ENCODE results near the gene GAL.

GAL gene

DNA sequence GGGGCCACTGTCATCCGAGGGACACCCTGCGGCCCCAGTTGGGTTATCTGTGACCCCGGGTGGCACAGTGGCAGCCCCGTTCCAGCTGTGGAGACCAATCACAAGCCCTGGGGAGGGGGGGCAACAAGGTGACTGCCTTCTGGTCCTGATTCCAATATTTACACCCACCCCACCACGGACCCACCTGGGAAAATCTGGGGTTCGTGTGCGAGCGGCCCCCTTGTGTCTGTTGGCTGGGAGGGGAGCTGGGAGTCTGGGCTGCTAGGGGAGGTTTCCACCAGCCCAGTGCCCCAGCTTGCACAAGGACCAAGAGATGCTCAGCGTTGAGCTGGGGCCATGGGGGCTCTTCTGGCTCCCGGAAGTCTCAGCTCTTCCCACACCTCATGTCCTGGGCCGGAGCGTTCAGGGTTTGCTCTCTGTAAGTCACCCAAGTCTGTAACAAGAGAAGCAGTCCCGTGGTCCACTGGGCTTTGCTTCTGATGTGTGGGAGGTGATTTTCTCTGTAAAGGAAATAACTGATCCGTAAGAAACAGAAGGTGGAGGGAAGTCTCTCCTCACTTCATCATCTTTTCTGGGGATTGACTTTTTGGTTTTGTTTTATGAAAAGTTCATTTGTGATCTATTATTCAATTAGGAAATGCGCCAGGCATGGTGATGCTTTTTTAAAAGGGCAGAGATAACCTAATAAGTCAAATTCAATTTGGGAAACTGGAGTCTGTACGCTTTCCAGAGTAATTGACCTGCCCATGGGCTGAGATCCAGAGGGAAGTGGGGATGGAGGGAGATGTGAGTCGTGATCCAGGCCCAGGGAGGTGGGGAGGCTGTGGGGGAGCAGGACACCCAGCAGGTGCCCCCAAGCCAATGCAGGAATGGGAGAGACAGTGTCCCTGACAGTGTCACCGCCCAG lies 22.4 kb upstream of the GAL start:
- Histone ChIP-seq H3K36me3 (replicated peaks in 1 of 2; ENCODE audit: control insufficient read depth in 2 of 2, insufficient read depth in 2 of 2, low read length in 2 of 2) (no peaks in the 10 kb centered on the region), H3K14ac (ENCODE audit: low read length) (no peak overlapping the region), H2BK120ac (ENCODE audit: low read depth, low read length) (no peak overlapping the region), H2AFZ (ENCODE audit: low read length) (no peak overlapping the region), H2BK5ac (ENCODE audit: low read length) (peak overlapping the region; percentile 34), H4K8ac (ENCODE audit: low read depth, low read length) (no peak overlapping the region), H3K4ac (ENCODE audit: low read length) (no peak overlapping the region), H4K91ac (ENCODE audit: low read depth, low read length, poor library complexity) (no peak overlapping the region), H3K4me1 (ENCODE audit: control insufficient read depth in 2 of 2, insufficient read depth in 1 of 2, low read depth in 1 of 2, low read length in 2 of 2) (no peaks in the 10 kb centered on the region), H3K27me3 (ENCODE audit: control insufficient read depth in 3 of 3, insufficient read depth in 3 of 3, low read depth in 1 of 3, low read length in 3 of 3) (peaks cover 0 to 13% (median 0%) of the 10 kb centered on the region in 3 experiments), H2BK15ac (ENCODE audit: low read length) (no peak overlapping the region), H3K9ac (ENCODE audit: low read depth, low read length, poor library complexity) (no peak overlapping the region), H3K23ac (ENCODE audit: low read depth, low read length, poor library complexity) (no peak overlapping the region), H2AK5ac (ENCODE audit: low read depth, low read length) (peak overlapping the region; percentile 28), H3K27ac (replicated peaks; ENCODE audit: low read length) (no peak overlapping the region), H2BK12ac (ENCODE audit: low read length) (no peak overlapping the region), H3K4me2 (ENCODE audit: insufficient read depth, low read length, poor library complexity, severe bottlenecking) (no peak overlapping the region), H3K4me3 (ENCODE audit: low read length in 2 of 2) (no peak overlapping the region), H3K9me3 (replicated peaks in 1 of 2; ENCODE audit: control insufficient read depth in 2 of 2, insufficient read depth in 1 of 2, low read depth in 1 of 2, low read length in 2 of 2) (peaks cover 0 to 2% of the 10 kb centered on the region in 2 donors), H3K18ac (ENCODE audit: low read length) (no peak overlapping the region), H3K79me1 (ENCODE audit: low read depth, low read length) (no peaks in the 10 kb centered on the region)
- no CpG with 5 or more reads among the region's 18 CpGs for WGBS, 2 donors (ENCODE audit: extremely low coverage in 2 of 2, insufficient read length in 2 of 2, insufficient replicate concordance in 1 of 2)
- no peak for DNase-seq (ENCODE audit: low spot score)

DNA sequence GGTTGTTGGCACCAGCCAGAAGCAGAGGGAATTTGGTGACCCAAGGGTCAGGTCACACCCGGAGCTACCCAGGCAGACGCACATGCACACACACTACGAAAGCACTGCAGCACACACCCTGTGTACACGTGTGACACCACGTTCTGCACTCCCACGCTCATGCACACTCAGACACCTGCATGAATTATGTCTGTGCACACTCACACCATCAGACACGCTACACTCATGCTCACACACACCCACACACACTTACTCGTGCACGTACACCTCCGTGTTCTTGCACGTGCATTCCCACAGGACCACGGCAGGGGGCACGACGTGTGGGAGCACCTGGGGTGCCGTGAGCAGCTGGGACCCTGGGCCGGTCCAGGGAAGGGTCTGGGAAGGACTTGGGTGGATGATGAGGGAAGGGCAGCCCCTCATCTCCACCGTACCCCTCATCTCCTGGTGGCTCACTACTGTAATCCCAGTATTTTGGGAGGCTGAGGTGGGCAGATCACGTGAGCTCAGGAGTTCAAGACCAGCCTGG lies 20.8 kb upstream of the GAL start:
- Histone ChIP-seq H3K14ac (ENCODE audit: low read length) (no peak overlapping the region), H3K9ac (ENCODE audit: low read depth, low read length, poor library complexity) (no peak overlapping the region), H2BK12ac (ENCODE audit: low read length) (no peak overlapping the region), H3K4me3 (ENCODE audit: low read length in 2 of 2) (peak overlapping the region in 1 of 2 donors; percentile 1), H3K79me1 (ENCODE audit: low read depth, low read length) (no peaks in the 10 kb centered on the region), H3K27me3 (ENCODE audit: control insufficient read depth in 3 of 3, insufficient read depth in 3 of 3, low read depth in 1 of 3, low read length in 3 of 3) (peaks cover 0 to 10% (median 0%) of the 10 kb centered on the region in 3 experiments), H2BK15ac (ENCODE audit: low read length) (no peak overlapping the region), H4K91ac (ENCODE audit: low read depth, low read length, poor library complexity) (no peak overlapping the region), H3K36me3 (replicated peaks in 1 of 2; ENCODE audit: control insufficient read depth in 2 of 2, insufficient read depth in 2 of 2, low read length in 2 of 2) (no peaks in the 10 kb centered on the region), H3K4me2 (ENCODE audit: insufficient read depth, low read length, poor library complexity, severe bottlenecking) (no peak overlapping the region), H3K27ac (replicated peaks; ENCODE audit: low read length) (no peak overlapping the region), H2BK5ac (ENCODE audit: low read length) (no peak overlapping the region), H3K9me3 (replicated peaks in 1 of 2; ENCODE audit: control insufficient read depth in 2 of 2, insufficient read depth in 1 of 2, low read depth in 1 of 2, low read length in 2 of 2) (peaks cover 0 to 2% of the 10 kb centered on the region in 2 donors), H4K8ac (ENCODE audit: low read depth, low read length) (no peak overlapping the region), H3K23ac (ENCODE audit: low read depth, low read length, poor library complexity) (peak overlapping the region; percentile 68), H2AK5ac (ENCODE audit: low read depth, low read length) (peak overlapping the region; percentile 53), H3K4me1 (ENCODE audit: control insufficient read depth in 2 of 2, insufficient read depth in 1 of 2, low read depth in 1 of 2, low read length in 2 of 2) (no peaks in the 10 kb centered on the region), H2BK120ac (ENCODE audit: low read depth, low read length) (no peak overlapping the region), H3K4ac (ENCODE audit: low read length) (no peak overlapping the region), H2AFZ (ENCODE audit: low read length) (no peak overlapping the region), H3K18ac (ENCODE audit: low read length) (no peak overlapping the region)
- no CpG with 5 or more reads among the region's 18 CpGs for WGBS, 2 donors (ENCODE audit: extremely low coverage in 2 of 2, insufficient read length in 2 of 2, insufficient replicate concordance in 1 of 2)
- DNase-seq (ENCODE audit: low spot score), result no peak

DNA sequence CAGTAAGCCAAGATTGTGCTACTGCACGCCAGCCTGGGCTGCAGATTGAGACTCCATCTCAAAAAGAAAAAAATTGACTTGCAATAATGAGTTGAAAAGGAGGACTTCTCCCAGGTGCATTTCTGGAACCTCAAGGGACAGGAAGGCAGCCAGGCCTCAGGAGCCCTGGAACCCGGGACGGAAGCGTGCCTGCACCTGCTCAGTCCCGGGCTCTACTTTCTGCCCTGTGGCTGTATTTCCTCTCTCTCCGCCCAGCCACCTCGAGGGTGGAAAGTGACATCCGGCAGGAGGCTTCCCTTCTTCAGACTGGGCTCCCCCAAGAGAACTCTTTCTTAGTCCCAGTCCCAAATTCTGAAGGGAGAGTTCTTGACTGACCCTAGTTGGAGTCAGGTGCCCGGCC lies 20.2 kb upstream of the GAL start:
- Histone ChIP-seq H3K36me3 (replicated peaks in 1 of 2; ENCODE audit: control insufficient read depth in 2 of 2, insufficient read depth in 2 of 2, low read length in 2 of 2) (no peaks in the 10 kb centered on the region), H3K27ac (replicated peaks; ENCODE audit: low read length) (no peak overlapping the region), H3K4me2 (ENCODE audit: insufficient read depth, low read length, poor library complexity, severe bottlenecking) (no peak overlapping the region), H3K9me3 (replicated peaks in 1 of 2; ENCODE audit: control insufficient read depth in 2 of 2, insufficient read depth in 1 of 2, low read depth in 1 of 2, low read length in 2 of 2) (peaks cover 0 to 2% of the 10 kb centered on the region in 2 donors), H3K18ac (ENCODE audit: low read length) (no peak overlapping the region), H2AK5ac (ENCODE audit: low read depth, low read length) (no peak overlapping the region), H3K4ac (ENCODE audit: low read length) (no peak overlapping the region), H3K9ac (ENCODE audit: low read depth, low read length, poor library complexity) (no peak overlapping the region), H3K4me3 (ENCODE audit: low read length in 2 of 2) (no peak overlapping the region), H3K23ac (ENCODE audit: low read depth, low read length, poor library complexity) (no peak overlapping the region), H4K91ac (ENCODE audit: low read depth, low read length, poor library complexity) (no peak overlapping the region), H2BK15ac (ENCODE audit: low read length) (no peak overlapping the region), H2BK12ac (ENCODE audit: low read length) (no peak overlapping the region), H3K79me1 (ENCODE audit: low read depth, low read length) (no peaks in the 10 kb centered on the region), H2BK120ac (ENCODE audit: low read depth, low read length) (no peak overlapping the region), H3K4me1 (ENCODE audit: control insufficient read depth in 2 of 2, insufficient read depth in 1 of 2, low read depth in 1 of 2, low read length in 2 of 2) (no peaks in the 10 kb centered on the region), H2BK5ac (ENCODE audit: low read length) (no peak overlapping the region), H3K27me3 (ENCODE audit: control insufficient read depth in 3 of 3, insufficient read depth in 3 of 3, low read depth in 1 of 3, low read length in 3 of 3) (peaks cover 0 to 8% (median 0%) of the 10 kb centered on the region in 3 experiments), H4K8ac (ENCODE audit: low read depth, low read length) (no peak overlapping the region), H3K14ac (ENCODE audit: low read length) (peak overlapping the region; percentile 17), H2AFZ (ENCODE audit: low read length) (no peak overlapping the region)
- DNase-seq (ENCODE audit: low spot score), result no peak
- no CpG with 5 or more reads among the region's 9 CpGs for WGBS, 2 donors (ENCODE audit: extremely low coverage in 2 of 2, insufficient read length in 2 of 2, insufficient replicate concordance in 1 of 2)

DNA sequence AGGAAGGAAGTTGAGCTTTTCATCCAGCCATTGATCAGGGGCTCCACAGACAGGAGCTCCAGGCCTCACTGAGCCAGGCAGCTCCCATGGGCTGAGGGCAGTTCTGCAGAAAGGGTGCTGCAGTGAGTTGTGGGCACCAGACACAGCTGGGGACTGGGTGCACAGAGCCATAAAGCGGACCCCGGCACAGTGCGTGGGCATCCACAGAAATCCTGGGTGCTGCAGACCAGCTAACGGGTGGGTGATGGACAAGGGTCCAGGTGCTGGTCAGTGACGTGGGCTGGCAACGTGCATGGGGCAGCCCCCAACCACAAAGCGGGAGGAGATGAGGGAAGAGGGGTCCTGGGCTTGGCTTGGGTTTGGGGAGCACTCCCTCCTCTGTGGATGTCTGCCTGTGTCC lies 19.4 kb upstream of the GAL start:
- Histone ChIP-seq H2BK15ac (ENCODE audit: low read length) (no peak overlapping the region), H2AFZ (ENCODE audit: low read length) (no peak overlapping the region), H3K9ac (ENCODE audit: low read depth, low read length, poor library complexity) (no peak overlapping the region), H3K9me3 (replicated peaks in 1 of 2; ENCODE audit: control insufficient read depth in 2 of 2, insufficient read depth in 1 of 2, low read depth in 1 of 2, low read length in 2 of 2) (peaks cover 0 to 2% of the 10 kb centered on the region in 2 donors), H3K4me3 (ENCODE audit: low read length in 2 of 2) (peak overlapping the region in 1 of 2 donors; percentile 23), H2BK5ac (ENCODE audit: low read length) (no peak overlapping the region), H3K36me3 (replicated peaks in 1 of 2; ENCODE audit: control insufficient read depth in 2 of 2, insufficient read depth in 2 of 2, low read length in 2 of 2) (no peaks in the 10 kb centered on the region), H3K14ac (ENCODE audit: low read length) (no peak overlapping the region), H4K91ac (ENCODE audit: low read depth, low read length, poor library complexity) (no peak overlapping the region), H3K4me2 (ENCODE audit: insufficient read depth, low read length, poor library complexity, severe bottlenecking) (no peak overlapping the region), H4K8ac (ENCODE audit: low read depth, low read length) (no peak overlapping the region), H2BK12ac (ENCODE audit: low read length) (no peak overlapping the region), H3K4ac (ENCODE audit: low read length) (peak overlapping the region; percentile 9), H3K27ac (replicated peaks; ENCODE audit: low read length) (no peak overlapping the region), H3K18ac (ENCODE audit: low read length) (peak overlapping the region; percentile 35), H3K27me3 (ENCODE audit: control insufficient read depth in 3 of 3, insufficient read depth in 3 of 3, low read depth in 1 of 3, low read length in 3 of 3) (peaks cover 0 to 3% (median 0%) of the 10 kb centered on the region in 3 experiments), H2AK5ac (ENCODE audit: low read depth, low read length) (no peak overlapping the region), H3K4me1 (ENCODE audit: control insufficient read depth in 2 of 2, insufficient read depth in 1 of 2, low read depth in 1 of 2, low read length in 2 of 2) (no peaks in the 10 kb centered on the region), H2BK120ac (ENCODE audit: low read depth, low read length) (no peak overlapping the region), H3K23ac (ENCODE audit: low read depth, low read length, poor library complexity) (peak overlapping the region; percentile 61), H3K79me1 (ENCODE audit: low read depth, low read length) (no peaks in the 10 kb centered on the region)
- DNase-seq (ENCODE audit: low spot score), result no peak
- no CpG with 5 or more reads among the region's 7 CpGs for WGBS, 2 donors (ENCODE audit: extremely low coverage in 2 of 2, insufficient read length in 2 of 2, insufficient replicate concordance in 1 of 2)
